ENCODE data around the gene EPB41L2.

EPB41L2 gene

DNA sequence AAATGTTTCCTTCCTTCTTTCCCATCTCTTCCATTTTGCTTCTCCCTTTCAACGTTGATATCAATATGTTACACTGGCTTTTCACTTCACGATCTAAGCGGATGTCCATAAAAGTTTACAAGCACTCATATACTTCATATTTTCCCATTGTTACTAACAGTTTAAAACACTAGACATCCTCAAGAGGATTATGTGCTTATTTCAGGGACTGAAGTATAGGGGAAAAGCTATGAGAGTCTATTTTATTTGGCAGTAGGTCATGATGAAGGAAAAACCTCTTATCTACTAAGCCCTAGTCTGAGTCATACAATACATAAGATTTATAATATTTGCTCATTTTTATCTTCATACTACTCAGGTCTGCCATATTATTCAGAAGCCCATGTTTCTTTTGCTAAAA lies 20.6 kb upstream of the EPB41L2 start:
- H3K27me3 ChIP-seq (ENCODE audit: low read depth, low read length): no peaks in the 10 kb centered on the region
- H3K4me3 ChIP-seq (ENCODE audit: low read depth in 1 of 2, low read length in 2 of 2): no peak overlapping the region
- no peak overlapping the region for H3K27ac ChIP-seq (ENCODE audit: low read length)
- H3K4me1 ChIP-seq (ENCODE audit: control insufficient read depth in 1 of 2, insufficient read depth in 2 of 2, low read length in 2 of 2): no peaks in the 10 kb centered on the region
- H3K9me3 ChIP-seq (ENCODE audit: control insufficient read depth in 1 of 2, low read length in 2 of 2): peaks cover 0 to 2% of the 10 kb centered on the region in 2 donors
- no peaks in the 10 kb centered on the region for H3K36me3 ChIP-seq (ENCODE audit: control insufficient read depth in 1 of 2, insufficient read depth in 2 of 2, low read length in 2 of 2)

DNA sequence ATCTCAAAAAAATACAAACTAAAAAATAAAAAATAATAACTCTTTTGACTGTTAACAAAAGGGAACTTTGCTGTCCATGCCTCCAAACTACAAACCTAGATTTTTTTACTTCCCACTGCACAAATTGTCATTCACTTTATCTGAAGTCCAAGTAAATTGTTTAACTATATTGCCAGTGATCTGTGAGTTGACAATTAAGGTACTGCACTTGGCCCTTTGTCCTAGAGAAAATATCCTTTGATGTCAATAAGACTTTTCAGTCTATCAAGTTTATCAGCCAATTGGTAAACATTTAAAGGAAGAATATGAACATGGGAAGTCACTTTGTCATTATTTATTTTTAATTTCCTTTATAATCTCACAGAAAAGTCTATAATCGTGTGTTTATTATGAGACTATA lies 19.3 kb upstream of the EPB41L2 start:
- H3K36me3 ChIP-seq (ENCODE audit: control insufficient read depth in 1 of 2, insufficient read depth in 2 of 2, low read length in 2 of 2): no peaks in the 10 kb centered on the region
- no peaks in the 10 kb centered on the region for H3K27me3 ChIP-seq (ENCODE audit: low read depth, low read length)
- H3K4me3 ChIP-seq (ENCODE audit: low read depth in 1 of 2, low read length in 2 of 2): no peak overlapping the region
- no peak overlapping the region for H3K27ac ChIP-seq (ENCODE audit: low read length)
- no peaks in the 10 kb centered on the region for H3K4me1 ChIP-seq (ENCODE audit: control insufficient read depth in 1 of 2, insufficient read depth in 2 of 2, low read length in 2 of 2)
- peaks cover 0 to 2% of the 10 kb centered on the region in 2 donors for H3K9me3 ChIP-seq (ENCODE audit: control insufficient read depth in 1 of 2, low read length in 2 of 2)

DNA sequence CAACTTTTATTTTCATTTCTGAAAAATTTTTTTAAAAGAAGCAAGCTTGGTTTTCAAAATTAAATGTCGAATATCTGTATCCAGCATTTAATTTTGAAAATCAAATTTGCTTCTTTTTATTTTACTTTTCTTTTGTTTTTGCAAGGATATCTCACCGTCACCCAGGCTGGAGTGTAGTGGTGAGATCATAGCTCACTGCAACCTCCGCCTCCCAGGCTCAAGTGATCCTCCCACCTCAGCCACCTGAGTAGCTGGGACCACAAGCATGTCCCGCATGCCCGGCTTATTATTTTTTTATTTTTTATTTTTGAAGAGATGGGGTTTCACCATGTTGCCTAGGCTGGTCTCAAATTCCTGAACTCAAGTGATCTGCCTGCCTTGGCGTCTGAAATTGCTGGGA lies 17.0 kb upstream of the EPB41L2 start:
- Histone ChIP-seq H3K36me3 (ENCODE audit: control insufficient read depth in 1 of 2, insufficient read depth in 2 of 2, low read length in 2 of 2) (no peaks in the 10 kb centered on the region), H3K27ac (ENCODE audit: low read length) (no peak overlapping the region), H3K9me3 (ENCODE audit: control insufficient read depth in 1 of 2, low read length in 2 of 2) (no peaks in the 10 kb centered on the region), H3K4me1 (ENCODE audit: control insufficient read depth in 1 of 2, insufficient read depth in 2 of 2, low read length in 2 of 2) (no peaks in the 10 kb centered on the region), H3K4me3 (ENCODE audit: low read depth in 1 of 2, low read length in 2 of 2) (no peak overlapping the region), H3K27me3 (ENCODE audit: low read depth, low read length) (no peaks in the 10 kb centered on the region)

DNA sequence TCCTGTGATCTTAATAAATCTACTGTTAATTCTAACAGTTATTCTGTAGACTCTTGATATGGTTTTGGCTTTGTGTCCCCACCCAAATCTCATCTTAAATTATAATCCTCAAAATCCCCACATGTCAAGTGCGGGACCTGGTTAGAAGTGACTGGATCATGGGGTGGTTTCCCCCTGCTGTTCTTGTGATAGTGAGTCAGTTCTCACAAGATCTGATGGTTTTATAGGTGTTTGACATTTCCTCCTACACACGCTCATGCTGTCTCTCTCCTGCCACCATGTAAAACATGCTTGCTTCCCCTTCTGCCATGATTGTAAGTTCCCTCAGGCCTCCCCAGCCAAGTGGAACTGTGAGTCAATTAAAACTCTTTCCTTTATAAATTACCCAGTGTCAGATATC lies 10.5 kb upstream of the EPB41L2 start:
- Histone ChIP-seq H3K4me1 (ENCODE audit: control insufficient read depth in 1 of 2, insufficient read depth in 2 of 2, low read length in 2 of 2) (no peaks in the 10 kb centered on the region), H3K27me3 (ENCODE audit: low read depth, low read length) (no peaks in the 10 kb centered on the region), H3K36me3 (ENCODE audit: control insufficient read depth in 1 of 2, insufficient read depth in 2 of 2, low read length in 2 of 2) (no peaks in the 10 kb centered on the region), H3K4me3 (ENCODE audit: low read depth in 1 of 2, low read length in 2 of 2) (no peak overlapping the region), H3K27ac (ENCODE audit: low read length) (no peak overlapping the region), H3K9me3 (ENCODE audit: control insufficient read depth in 1 of 2, low read length in 2 of 2) (no peaks in the 10 kb centered on the region)

GRCh38 chr6:131070061-131070460 lies 7.0 kb upstream of the EPB41L2 start:
- Histone ChIP-seq H3K27me3 (ENCODE audit: low read depth, low read length) (no peaks in the 10 kb centered on the region), H3K4me1 (ENCODE audit: control insufficient read depth in 1 of 2, insufficient read depth in 2 of 2, low read length in 2 of 2) (no peaks in the 10 kb centered on the region), H3K27ac (ENCODE audit: low read length) (no peak overlapping the region), H3K36me3 (ENCODE audit: control insufficient read depth in 1 of 2, insufficient read depth in 2 of 2, low read length in 2 of 2) (no peaks in the 10 kb centered on the region), H3K9me3 (ENCODE audit: control insufficient read depth in 1 of 2, low read length in 2 of 2) (no peaks in the 10 kb centered on the region), H3K4me3 (ENCODE audit: low read depth in 1 of 2, low read length in 2 of 2) (no peak overlapping the region)

DNA sequence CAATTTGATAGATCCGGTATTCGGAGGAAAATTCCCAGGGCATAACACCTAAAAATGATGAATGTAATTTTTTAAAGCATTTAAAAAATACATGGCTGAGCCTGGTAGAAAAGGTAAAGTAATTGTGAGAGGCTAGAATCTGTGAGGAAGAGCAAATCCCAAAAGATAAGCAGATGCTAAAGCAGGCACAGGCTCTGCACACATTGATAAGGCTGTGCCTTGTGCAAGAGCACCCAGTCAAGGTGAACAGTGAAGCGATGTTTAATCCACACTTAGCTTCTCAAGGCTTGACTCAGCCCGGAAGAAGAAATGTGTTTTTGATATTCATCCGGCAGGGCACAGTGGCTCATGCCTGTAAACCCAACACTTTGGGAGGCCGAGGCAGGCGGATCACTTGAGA lies 5.1 kb upstream of the EPB41L2 start:
- H3K9me3 ChIP-seq (ENCODE audit: control insufficient read depth in 1 of 2, low read length in 2 of 2): no peaks in the 10 kb centered on the region
- no peak overlapping the region for H3K27ac ChIP-seq (ENCODE audit: low read length)
- H3K36me3 ChIP-seq (ENCODE audit: control insufficient read depth in 1 of 2, insufficient read depth in 2 of 2, low read length in 2 of 2): no peaks in the 10 kb centered on the region
- peaks cover 5 to 6% of the 10 kb centered on the region in 2 donors for H3K4me1 ChIP-seq (ENCODE audit: control insufficient read depth in 1 of 2, insufficient read depth in 2 of 2, low read length in 2 of 2)
- no peaks in the 10 kb centered on the region for H3K27me3 ChIP-seq (ENCODE audit: low read depth, low read length)
- no peak overlapping the region for H3K4me3 ChIP-seq (ENCODE audit: low read depth in 1 of 2, low read length in 2 of 2)

GRCh38 chr6:131067521-131067920 lies 4.5 kb upstream of the EPB41L2 start:
- Histone ChIP-seq H3K27me3 (ENCODE audit: low read depth, low read length) (no peaks in the 10 kb centered on the region), H3K4me3 (ENCODE audit: low read depth in 1 of 2, low read length in 2 of 2) (no peak overlapping the region), H3K36me3 (ENCODE audit: control insufficient read depth in 1 of 2, insufficient read depth in 2 of 2, low read length in 2 of 2) (no peaks in the 10 kb centered on the region), H3K9me3 (ENCODE audit: control insufficient read depth in 1 of 2, low read length in 2 of 2) (no peaks in the 10 kb centered on the region), H3K4me1 (ENCODE audit: control insufficient read depth in 1 of 2, insufficient read depth in 2 of 2, low read length in 2 of 2) (peaks cover 5 to 6% of the 10 kb centered on the region in 2 donors), H3K27ac (ENCODE audit: low read length) (no peak overlapping the region)

- H3K36me3 ChIP-seq (ENCODE audit: control insufficient read depth in 1 of 2, insufficient read depth in 2 of 2, low read length in 2 of 2): no peaks in the 10 kb centered on the region
- H3K27me3 ChIP-seq (ENCODE audit: low read depth, low read length): no peaks in the 10 kb centered on the region
- H3K4me3 ChIP-seq (ENCODE audit: low read depth in 1 of 2, low read length in 2 of 2): no peak overlapping the region
- no peak overlapping the region for H3K27ac ChIP-seq (ENCODE audit: low read length)
- H3K9me3 ChIP-seq (ENCODE audit: control insufficient read depth in 1 of 2, low read length in 2 of 2): no peaks in the 10 kb centered on the region
- peaks cover 5 to 6% of the 10 kb centered on the region in 2 donors for H3K4me1 ChIP-seq (ENCODE audit: control insufficient read depth in 1 of 2, insufficient read depth in 2 of 2, low read length in 2 of 2)
Observed at GRCh38 chr6:131065824-131066171, 2.8 kb upstream of the EPB41L2 start.

- Histone ChIP-seq H3K9me3 (ENCODE audit: control insufficient read depth in 1 of 2, low read length in 2 of 2) (no peaks in the 10 kb centered on the region), H3K36me3 (ENCODE audit: control insufficient read depth in 1 of 2, insufficient read depth in 2 of 2, low read length in 2 of 2) (no peaks in the 10 kb centered on the region), H3K27me3 (ENCODE audit: low read depth, low read length) (no peaks in the 10 kb centered on the region), H3K4me1 (ENCODE audit: control insufficient read depth in 1 of 2, insufficient read depth in 2 of 2, low read length in 2 of 2) (peaks cover 5 to 9% of the 10 kb centered on the region in 2 donors), H3K4me3 (ENCODE audit: low read depth in 1 of 2, low read length in 2 of 2) (no peak overlapping the region), H3K27ac (ENCODE audit: low read length) (no peak overlapping the region)
Observed at GRCh38 chr6:131065112-131065823, 2.2 kb upstream of the EPB41L2 start.

DNA sequence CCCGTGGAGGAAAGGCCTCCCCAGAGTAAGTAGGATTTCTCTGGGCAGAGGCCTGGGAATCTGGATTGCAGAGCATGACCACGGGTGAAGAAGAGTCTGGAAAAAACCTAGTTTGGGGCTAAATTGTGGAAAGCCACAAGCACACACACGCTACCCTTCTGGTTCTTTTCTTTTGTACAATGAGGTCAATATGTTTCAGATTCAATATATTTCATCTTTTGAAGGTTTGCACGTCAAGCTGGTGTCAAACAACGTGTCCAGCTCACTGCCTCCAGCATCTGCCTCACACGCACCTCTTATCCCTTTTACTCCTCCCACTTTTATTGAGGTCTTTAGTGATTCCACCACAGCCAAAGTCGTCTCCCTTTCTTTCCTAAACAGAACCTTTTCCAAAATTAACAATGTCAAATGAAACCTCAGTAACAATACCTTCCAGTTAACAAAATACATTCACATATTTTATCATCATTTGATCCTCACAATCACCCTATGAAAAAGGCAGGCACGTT lies 773 bp upstream of the EPB41L2 start:
- Histone ChIP-seq H3K9me3 (ENCODE audit: control insufficient read depth in 1 of 2, low read length in 2 of 2) (no peaks in the 10 kb centered on the region), H3K4me1 (ENCODE audit: control insufficient read depth in 1 of 2, insufficient read depth in 2 of 2, low read length in 2 of 2) (peaks cover 5 to 10% of the 10 kb centered on the region in 2 donors), H3K4me3 (ENCODE audit: low read depth in 1 of 2, low read length in 2 of 2) (peak overlapping the region; percentile 90 to 96), H3K36me3 (ENCODE audit: control insufficient read depth in 1 of 2, insufficient read depth in 2 of 2, low read length in 2 of 2) (no peaks in the 10 kb centered on the region), H3K27me3 (ENCODE audit: low read depth, low read length) (no peaks in the 10 kb centered on the region), H3K27ac (ENCODE audit: low read length) (peak overlapping the region; percentile 89)

- Histone ChIP-seq H3K9me3 (ENCODE audit: control insufficient read depth in 1 of 2, low read length in 2 of 2) (no peaks in the 10 kb centered on the region), H3K4me3 (ENCODE audit: low read depth in 1 of 2, low read length in 2 of 2) (peak overlapping the region; percentile 35 to 96), H3K36me3 (ENCODE audit: control insufficient read depth in 1 of 2, insufficient read depth in 2 of 2, low read length in 2 of 2) (no peaks in the 10 kb centered on the region), H3K4me1 (ENCODE audit: control insufficient read depth in 1 of 2, insufficient read depth in 2 of 2, low read length in 2 of 2) (peaks cover 5 to 10% of the 10 kb centered on the region in 2 donors), H3K27me3 (ENCODE audit: low read depth, low read length) (no peaks in the 10 kb centered on the region), H3K27ac (ENCODE audit: low read length) (peak overlapping the region; percentile 17)
Observed at GRCh38 chr6:131062241-131063027, 611 bp downstream of the EPB41L2 start.

Measured in muscle layer of duodenum (tissue), 2 donors.